ENCODE measurements around the gene CRACDL. TPM values are rescaled to one million over a fixed set of nuclear protein-coding genes. Genes with fewer than 3 reads are reported as not detected.

CRACDL gene
- total RNA-seq, 2 donors from 2014 or later, result 4.1 to 20.8 TPM

DNA sequence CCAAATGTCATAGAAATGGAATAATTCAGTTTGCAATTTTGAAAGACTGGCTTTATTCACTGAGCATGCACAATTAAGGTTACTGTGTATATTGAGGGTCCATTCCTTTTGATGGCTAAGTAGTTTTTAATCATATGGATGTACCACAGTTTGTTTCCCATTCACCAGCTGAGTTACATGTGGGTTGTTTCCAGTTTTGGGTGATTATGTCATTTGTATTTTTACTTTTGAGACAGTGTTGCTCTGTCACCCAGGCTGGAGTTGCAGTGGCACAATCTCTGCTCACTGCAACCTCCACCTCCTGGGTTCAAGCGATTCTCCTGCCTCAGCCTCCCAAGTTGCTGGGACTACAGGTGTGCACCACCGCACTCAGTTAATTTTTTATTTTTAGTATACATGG, 124.3 kb downstream of the CRACDL start:
- intact Hi-C loops (cut with DNase I), result no loop called here

DNA sequence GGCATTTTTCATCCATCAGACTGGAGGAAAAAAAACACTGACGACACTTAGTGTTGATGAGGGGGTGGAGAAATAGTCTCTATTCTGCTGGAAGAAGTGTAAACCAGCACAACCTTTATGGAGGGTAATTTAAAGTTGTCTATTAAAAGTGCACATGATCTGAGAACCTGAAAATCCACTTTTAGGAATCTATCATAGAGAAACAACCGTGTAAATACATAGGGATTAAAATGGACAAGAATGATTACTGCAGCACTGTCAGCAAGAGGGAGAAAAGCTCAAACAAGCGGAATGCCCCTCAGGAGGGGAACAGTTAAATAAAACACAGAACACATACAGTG, 125.5 kb downstream of the CRACDL start:
- Histone ChIP-seq H3K9me3 (no peaks in the 10 kb centered on the region), H3K36me3 (no peaks in the 10 kb centered on the region), H3K4me3 (no peak overlapping the region), H3K27me3 (replicated peaks; ENCODE audit: insufficient read depth) (no peaks in the 10 kb centered on the region), H3K27ac (no peak overlapping the region), H3K4me1 (replicated peaks) (peaks cover 7% of the 10 kb centered on the region)
- TF ChIP-seq POLR2AphosphoS5 (IDR thresholded peaks at IDR 0.05) (peak; percentile 63), POLR2A (IDR thresholded peaks at IDR 0.05) (no peak)
- DNase-seq (ENCODE audit: low spot score), result no peak
- intact Hi-C loops (cut with DNase I), result no loop called here
- WGBS, result 58% methylated on average over 3 of the region's 3 CpGs

More for the DNA sequence above, 124.3 kb downstream of the CRACDL start:
- Histone ChIP-seq H3K9me3 (no peaks in the 10 kb centered on the region), H3K27ac (no peak overlapping the region), H3K27me3 (replicated peaks; ENCODE audit: insufficient read depth) (no peaks in the 10 kb centered on the region), H3K4me3 (no peak overlapping the region), H3K4me1 (replicated peaks) (peaks cover 2% of the 10 kb centered on the region), H3K36me3 (no peaks in the 10 kb centered on the region)
- WGBS, result 100% methylated on average over 2 of the region's 2 CpGs
- TF ChIP-seq, protein P1, sequence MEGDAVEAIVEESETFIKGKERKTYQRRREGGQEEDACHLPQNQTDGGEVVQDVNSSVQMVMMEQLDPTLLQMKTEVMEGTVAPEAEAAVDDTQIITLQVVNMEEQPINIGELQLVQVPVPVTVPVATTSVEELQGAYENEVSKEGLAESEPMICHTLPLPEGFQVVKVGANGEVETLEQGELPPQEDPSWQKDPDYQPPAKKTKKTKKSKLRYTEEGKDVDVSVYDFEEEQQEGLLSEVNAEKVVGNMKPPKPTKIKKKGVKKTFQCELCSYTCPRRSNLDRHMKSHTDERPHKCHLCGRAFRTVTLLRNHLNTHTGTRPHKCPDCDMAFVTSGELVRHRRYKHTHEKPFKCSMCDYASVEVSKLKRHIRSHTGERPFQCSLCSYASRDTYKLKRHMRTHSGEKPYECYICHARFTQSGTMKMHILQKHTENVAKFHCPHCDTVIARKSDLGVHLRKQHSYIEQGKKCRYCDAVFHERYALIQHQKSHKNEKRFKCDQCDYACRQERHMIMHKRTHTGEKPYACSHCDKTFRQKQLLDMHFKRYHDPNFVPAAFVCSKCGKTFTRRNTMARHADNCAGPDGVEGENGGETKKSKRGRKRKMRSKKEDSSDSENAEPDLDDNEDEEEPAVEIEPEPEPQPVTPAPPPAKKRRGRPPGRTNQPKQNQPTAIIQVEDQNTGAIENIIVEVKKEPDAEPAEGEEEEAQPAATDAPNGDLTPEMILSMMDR (IDR thresholded peaks at IDR 0.05), result no peak
- TF ChIP-seq POLR2AphosphoS5 (IDR thresholded peaks at IDR 0.05) (no peak), POLR2A (IDR thresholded peaks at IDR 0.05) (no peak)
- no peak for DNase-seq (ENCODE audit: low spot score)

DNA sequence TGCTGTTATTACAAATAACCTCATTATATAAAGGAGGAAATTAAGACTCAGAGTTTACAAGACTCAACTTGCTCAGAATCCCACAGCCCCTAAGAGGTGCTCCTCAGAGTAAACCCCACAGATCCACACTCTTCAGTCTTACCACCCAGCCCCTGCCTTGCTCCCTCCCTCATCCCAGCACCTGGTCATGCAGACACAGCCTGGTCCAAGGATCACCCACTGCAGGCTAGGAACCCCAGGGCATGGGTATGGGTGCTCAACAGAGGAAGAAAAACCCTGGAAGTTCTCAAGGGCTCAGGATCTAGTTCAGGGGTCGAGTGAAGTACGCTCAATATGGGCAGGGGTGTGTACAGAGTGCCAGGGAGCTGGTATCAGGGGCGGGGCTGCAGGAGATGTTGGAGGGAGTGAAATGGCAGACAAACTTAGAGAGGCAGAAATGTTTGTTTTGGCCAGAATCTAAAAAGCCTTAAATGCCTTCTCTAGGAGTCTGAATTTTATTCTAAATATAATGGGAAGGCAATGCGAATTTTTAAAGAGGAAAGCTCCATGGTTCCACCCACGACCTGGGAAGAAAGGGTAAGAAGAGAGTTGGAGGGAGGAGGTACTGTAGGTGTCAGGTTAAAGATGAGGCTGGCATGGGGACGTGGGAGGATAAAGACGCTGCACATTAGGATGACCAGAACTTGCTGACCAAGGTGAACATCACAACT, 126.0 kb downstream of the CRACDL start:
- intact Hi-C loops (cut with DNase I), result no loop called here
- WGBS, result 38% methylated on average over 7 of the region's 7 CpGs
- no peak overlapping the region for H3K4me3 ChIP-seq
- no peaks in the 10 kb centered on the region for H3K27me3 ChIP-seq (replicated peaks; ENCODE audit: insufficient read depth)
- no peaks in the 10 kb centered on the region for H3K9me3 ChIP-seq
- no peak overlapping the region for H3K27ac ChIP-seq
- H3K4me1 ChIP-seq (replicated peaks), result peaks cover 7% of the 10 kb centered on the region
- H3K36me3 ChIP-seq, result no peaks in the 10 kb centered on the region
- TF ChIP-seq, protein P1 (IDR thresholded peaks at IDR 0.05), result no peak
- TF ChIP-seq POLR2AphosphoS5 (IDR thresholded peaks at IDR 0.05) (no peak), POLR2A (IDR thresholded peaks at IDR 0.05) (no peak)
- DNase-seq (ENCODE audit: low spot score), result no peak

DNA sequence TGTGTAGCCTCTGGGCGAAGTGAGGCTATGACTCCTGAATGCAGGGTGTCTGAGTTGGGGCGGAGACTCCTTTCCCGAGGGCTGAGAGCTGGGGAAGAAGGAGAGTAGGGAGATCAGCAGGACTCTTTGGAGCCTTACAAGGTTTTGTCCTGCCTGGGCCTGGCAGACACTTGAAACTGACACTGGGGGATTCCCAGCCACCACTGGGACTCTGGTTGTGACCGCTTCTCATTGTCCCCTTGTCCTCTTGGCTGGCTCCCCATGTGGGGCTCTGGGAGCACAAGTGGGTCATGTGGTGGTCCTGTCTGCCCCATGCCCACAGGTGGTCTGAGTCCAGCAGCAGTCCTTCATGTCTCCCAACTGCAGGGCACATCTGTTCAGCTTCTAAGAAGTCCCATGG, 126.9 kb downstream of the CRACDL start:
- Histone ChIP-seq H3K4me3 (no peak overlapping the region), H3K36me3 (no peaks in the 10 kb centered on the region), H3K27ac (no peak overlapping the region), H3K9me3 (no peaks in the 10 kb centered on the region), H3K27me3 (replicated peaks; ENCODE audit: insufficient read depth) (no peaks in the 10 kb centered on the region), H3K4me1 (replicated peaks) (peaks cover 7% of the 10 kb centered on the region)
- 86% methylated on average over 4 of the region's 4 CpGs for WGBS
- no peak for DNase-seq (ENCODE audit: low spot score)
- intact Hi-C loops (cut with DNase I), result no loop called here
- TF ChIP-seq, protein P1 (IDR thresholded peaks at IDR 0.05), result no peak
- TF ChIP-seq POLR2A (IDR thresholded peaks at IDR 0.05) (no peak), POLR2AphosphoS5 (IDR thresholded peaks at IDR 0.05) (no peak)

DNA sequence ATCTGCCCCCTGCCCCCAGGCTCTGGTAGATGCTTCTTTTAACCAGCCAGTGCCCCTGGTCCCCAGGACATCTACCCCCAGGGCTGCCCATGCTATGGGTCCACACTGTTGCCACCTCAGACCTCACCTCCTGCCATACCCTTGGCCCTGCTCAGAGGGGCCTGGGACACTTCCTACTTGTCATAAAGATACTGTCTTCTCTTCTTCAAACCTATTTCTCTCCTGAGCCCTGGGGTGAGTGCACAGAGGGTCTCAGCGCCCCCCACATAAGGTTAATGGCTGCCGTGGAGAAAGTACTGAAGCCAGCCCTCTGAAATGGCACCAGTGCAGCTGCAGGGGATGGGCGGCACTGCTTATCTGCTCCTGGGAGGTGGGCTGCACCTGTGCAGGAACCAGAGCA, 127.5 kb downstream of the CRACDL start:
- H3K4me3 ChIP-seq, result no peak overlapping the region
- no peaks in the 10 kb centered on the region for H3K27me3 ChIP-seq (replicated peaks; ENCODE audit: insufficient read depth)
- WGBS, result 93% methylated on average over 3 of the region's 3 CpGs
- H3K36me3 ChIP-seq, result no peaks in the 10 kb centered on the region
- no peak for DNase-seq (ENCODE audit: low spot score)
- H3K27ac ChIP-seq, result no peak overlapping the region
- peaks cover 7% of the 10 kb centered on the region for H3K4me1 ChIP-seq (replicated peaks)
- intact Hi-C loops (cut with DNase I), result no loop called here
- no peaks in the 10 kb centered on the region for H3K9me3 ChIP-seq
- TF ChIP-seq POLR2A (IDR thresholded peaks at IDR 0.05), result no peak
- TF ChIP-seq POLR2AphosphoS5 (IDR thresholded peaks at IDR 0.05), result no peak
- TF ChIP-seq, protein P1 (IDR thresholded peaks at IDR 0.05), result no peak

Measured in prostate gland (tissue), 2 donors.